Measurements from ENCODE around the gene TASOR2. TPM values are rescaled to one million over a fixed set of nuclear protein-coding genes. Genes with fewer than 3 reads are reported as not detected.

The TASOR2 gene
- total and polyA plus RNA-seq, 2 donors from 2014 or later = 3.9 to 58.8 TPM

DNA sequence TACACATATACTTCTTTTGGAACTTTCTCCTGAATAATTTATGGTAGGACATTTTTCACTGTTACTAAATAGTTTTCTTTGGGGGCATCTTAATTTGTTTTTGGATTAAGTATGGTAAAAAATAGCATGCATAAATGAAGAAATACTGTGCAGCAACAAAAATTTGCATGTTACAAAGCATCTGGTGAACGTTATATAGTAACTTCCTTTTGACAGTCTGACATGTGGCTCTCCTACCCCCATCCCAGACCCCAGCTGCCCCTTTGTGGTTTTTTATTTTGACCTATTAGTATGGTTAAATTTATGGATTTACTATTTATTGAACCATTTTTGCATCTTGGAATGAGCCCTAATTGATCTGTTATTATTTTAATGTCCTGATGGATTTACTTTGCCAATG lies 9.9 kb downstream of the TASOR2 start:
- H3K4me1 ChIP-seq (ENCODE audit: control insufficient read depth in 2 of 3, insufficient read depth in 2 of 3, low read depth in 1 of 3, low read length in 3 of 3) = peaks cover 0 to 6% (median 0%) of the 10 kb centered on the region in 3 donors
- H3K9ac ChIP-seq (ENCODE audit: low read length in 3 of 3) = no peak overlapping the region

GRCh38 chr10:5697342-5697741 lies 12.7 kb downstream of the TASOR2 start:
- Histone ChIP-seq H3K9me3 (ENCODE audit: control insufficient read depth in 2 of 3, insufficient read depth in 1 of 3, low read length in 3 of 3) (no peaks in the 10 kb centered on the region), H3K4me3 (ENCODE audit: low read length in 3 of 3) (no peak overlapping the region), H3K27ac (ENCODE audit: low read depth in 2 of 2, low read length in 2 of 2) (no peak overlapping the region), H3K36me3 (ENCODE audit: control insufficient read depth in 2 of 3, insufficient read depth in 3 of 3, low read length in 3 of 3) (no peaks in the 10 kb centered on the region), H3K27me3 (ENCODE audit: control insufficient read depth, insufficient read depth, low read length) (no peaks in the 10 kb centered on the region), H3K9ac (ENCODE audit: low read length in 3 of 3) (no peak overlapping the region), H3K4me1 (ENCODE audit: control insufficient read depth in 2 of 3, insufficient read depth in 2 of 3, low read depth in 1 of 3, low read length in 3 of 3) (peaks cover 0 to 6% (median 0%) of the 10 kb centered on the region in 3 donors)
- DNase-seq (no peak), FAIRE-seq (no peak)
- intact Hi-C loops (cut with DNase I) = no loop called here
- TF ChIP-seq, protein P1, sequence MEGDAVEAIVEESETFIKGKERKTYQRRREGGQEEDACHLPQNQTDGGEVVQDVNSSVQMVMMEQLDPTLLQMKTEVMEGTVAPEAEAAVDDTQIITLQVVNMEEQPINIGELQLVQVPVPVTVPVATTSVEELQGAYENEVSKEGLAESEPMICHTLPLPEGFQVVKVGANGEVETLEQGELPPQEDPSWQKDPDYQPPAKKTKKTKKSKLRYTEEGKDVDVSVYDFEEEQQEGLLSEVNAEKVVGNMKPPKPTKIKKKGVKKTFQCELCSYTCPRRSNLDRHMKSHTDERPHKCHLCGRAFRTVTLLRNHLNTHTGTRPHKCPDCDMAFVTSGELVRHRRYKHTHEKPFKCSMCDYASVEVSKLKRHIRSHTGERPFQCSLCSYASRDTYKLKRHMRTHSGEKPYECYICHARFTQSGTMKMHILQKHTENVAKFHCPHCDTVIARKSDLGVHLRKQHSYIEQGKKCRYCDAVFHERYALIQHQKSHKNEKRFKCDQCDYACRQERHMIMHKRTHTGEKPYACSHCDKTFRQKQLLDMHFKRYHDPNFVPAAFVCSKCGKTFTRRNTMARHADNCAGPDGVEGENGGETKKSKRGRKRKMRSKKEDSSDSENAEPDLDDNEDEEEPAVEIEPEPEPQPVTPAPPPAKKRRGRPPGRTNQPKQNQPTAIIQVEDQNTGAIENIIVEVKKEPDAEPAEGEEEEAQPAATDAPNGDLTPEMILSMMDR (IDR thresholded peaks at IDR 0.05; ENCODE audit: borderline replicate concordance, extremely low read depth, insufficient read depth) = no peak

More for the DNA sequence above, 9.9 kb downstream of the TASOR2 start:
- Histone ChIP-seq H3K36me3 (ENCODE audit: control insufficient read depth in 2 of 3, insufficient read depth in 3 of 3, low read length in 3 of 3) (no peaks in the 10 kb centered on the region), H3K27me3 (ENCODE audit: control insufficient read depth, insufficient read depth, low read length) (no peaks in the 10 kb centered on the region), H3K27ac (ENCODE audit: low read depth in 2 of 2, low read length in 2 of 2) (no peak overlapping the region), H3K4me3 (ENCODE audit: low read length in 3 of 3) (no peak overlapping the region), H3K9me3 (ENCODE audit: control insufficient read depth in 2 of 3, insufficient read depth in 1 of 3, low read length in 3 of 3) (no peaks in the 10 kb centered on the region)
- FAIRE-seq = no peak
- no peak for DNase-seq
- TF ChIP-seq, protein P1 (IDR thresholded peaks at IDR 0.05; ENCODE audit: borderline replicate concordance, extremely low read depth, insufficient read depth) = no peak
- intact Hi-C loops (cut with DNase I) = no loop called here

DNA sequence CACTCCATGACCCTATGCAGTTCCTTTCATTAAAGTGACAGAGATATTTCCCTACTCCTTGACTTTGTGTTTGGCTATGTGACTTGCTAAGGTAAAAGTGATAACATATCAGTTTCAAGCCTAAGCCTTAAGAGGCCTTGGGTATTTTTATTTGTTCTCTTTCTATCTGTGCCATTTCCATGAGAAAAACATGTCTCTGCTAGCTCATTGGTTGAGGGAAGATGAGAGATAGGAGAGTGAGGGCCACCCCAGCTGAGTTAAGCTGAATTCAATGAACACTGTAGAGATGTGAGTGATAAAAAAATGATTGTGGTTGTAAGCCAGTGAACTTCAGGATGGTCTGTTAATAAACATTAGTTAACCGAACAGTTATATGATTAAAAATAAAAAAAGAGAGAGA lies 13.4 kb downstream of the TASOR2 start:
- H3K36me3 ChIP-seq (ENCODE audit: control insufficient read depth in 2 of 3, insufficient read depth in 3 of 3, low read length in 3 of 3) = no peaks in the 10 kb centered on the region
- TF ChIP-seq, protein P1 (IDR thresholded peaks at IDR 0.05; ENCODE audit: borderline replicate concordance, extremely low read depth, insufficient read depth) = no peak
- no peak for DNase-seq
- H3K27me3 ChIP-seq (ENCODE audit: control insufficient read depth, insufficient read depth, low read length) = no peaks in the 10 kb centered on the region
- no peak overlapping the region for H3K9ac ChIP-seq (ENCODE audit: low read length in 3 of 3)
- FAIRE-seq = no peak
- H3K4me1 ChIP-seq (ENCODE audit: control insufficient read depth in 2 of 3, insufficient read depth in 2 of 3, low read depth in 1 of 3, low read length in 3 of 3) = peaks cover 0 to 3% (median 3%) of the 10 kb centered on the region in 3 donors
- H3K4me3 ChIP-seq (ENCODE audit: low read length in 3 of 3) = no peak overlapping the region
- intact Hi-C loops (cut with DNase I) = no loop called here
- H3K27ac ChIP-seq (ENCODE audit: low read depth in 2 of 2, low read length in 2 of 2) = no peak overlapping the region
- H3K9me3 ChIP-seq (ENCODE audit: control insufficient read depth in 2 of 3, insufficient read depth in 1 of 3, low read length in 3 of 3) = no peaks in the 10 kb centered on the region

- H3K36me3 ChIP-seq (ENCODE audit: control insufficient read depth in 2 of 3, insufficient read depth in 3 of 3, low read length in 3 of 3) = no peaks in the 10 kb centered on the region
- FAIRE-seq = no peak
- H3K4me3 ChIP-seq (ENCODE audit: low read length in 3 of 3) = no peak overlapping the region
- no peak for DNase-seq
- no peak overlapping the region for H3K9ac ChIP-seq (ENCODE audit: low read length in 3 of 3)
- intact Hi-C loops (cut with DNase I) = no loop called here
- H3K27ac ChIP-seq (ENCODE audit: low read depth in 2 of 2, low read length in 2 of 2) = no peak overlapping the region
- no peaks in the 10 kb centered on the region for H3K4me1 ChIP-seq (ENCODE audit: control insufficient read depth in 2 of 3, insufficient read depth in 2 of 3, low read depth in 1 of 3, low read length in 3 of 3)
- TF ChIP-seq, protein P1 (IDR thresholded peaks at IDR 0.05; ENCODE audit: borderline replicate concordance, extremely low read depth, insufficient read depth) = no peak
- no peaks in the 10 kb centered on the region for H3K27me3 ChIP-seq (ENCODE audit: control insufficient read depth, insufficient read depth, low read length)
- H3K9me3 ChIP-seq (ENCODE audit: control insufficient read depth in 2 of 3, insufficient read depth in 1 of 3, low read length in 3 of 3) = no peaks in the 10 kb centered on the region
Measured at GRCh38 chr10:5708356-5708755, 23.7 kb downstream of the TASOR2 start.

Measured in kidney (tissue), 14 donors.